Stimulated activated CD8-positive, alpha-beta memory T cell treated with anti-CD3 and anti-CD28 coated beads, Interleukin-15, amount 100 ng/mL, for 1 hour (primary cell): ENCODE measurements around the gene CXCL9.
"Not testable (repeated sequence)": the region's sequence is repeated elsewhere in the genome, so short reads cannot be mapped to it uniquely, and the experiment has no call there.

ENCODE experiments used
- DNase-seq: peaks from one replicate; pipeline ENCODE4 v3.0.0-alpha.2; 2020; ENCODE audit warnings: low read depth

Gene CXCL9

DNA sequence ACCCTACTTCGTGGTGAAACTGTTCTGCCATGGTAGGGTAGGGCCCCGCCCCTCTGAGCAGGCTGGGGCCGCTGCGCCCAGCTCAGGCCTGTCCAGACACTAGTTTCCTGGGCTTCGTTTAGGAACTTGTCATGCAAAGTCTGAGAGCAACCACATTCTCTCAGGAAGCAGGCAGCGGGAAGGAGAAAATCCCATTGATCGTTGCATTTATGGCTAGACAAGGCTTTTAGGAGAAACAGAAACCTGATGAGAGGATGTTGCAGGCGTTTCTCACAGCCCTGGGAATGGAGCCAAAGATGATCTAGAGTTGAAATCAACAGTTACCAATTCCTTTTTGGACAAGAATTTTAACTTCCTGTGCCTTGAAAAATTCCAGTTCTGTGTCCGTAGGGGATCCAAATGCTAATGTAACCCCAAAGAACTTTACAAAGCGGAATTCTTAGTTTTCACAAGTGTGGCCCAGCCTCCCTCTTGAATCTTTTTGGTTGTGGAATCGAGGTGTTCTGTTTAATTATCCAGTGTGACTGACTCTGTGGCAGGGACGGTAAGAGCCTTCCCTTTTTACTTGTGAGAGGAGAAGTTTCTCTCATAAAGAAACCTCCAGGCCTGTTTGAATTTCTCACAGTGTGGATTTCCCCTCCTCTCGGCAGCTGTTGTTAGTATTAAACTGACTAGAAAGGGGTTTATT, 4.5 kb upstream of the CXCL9 start:
- no peak for DNase-seq

GRCh38 chr4:76011018-76011670, 3.8 kb upstream of the CXCL9 start:
- DNase-seq, result no peak

GRCh38 chr4:76010576-76010975, 3.3 kb upstream of the CXCL9 start:
- DNase-seq, result no peak

DNA sequence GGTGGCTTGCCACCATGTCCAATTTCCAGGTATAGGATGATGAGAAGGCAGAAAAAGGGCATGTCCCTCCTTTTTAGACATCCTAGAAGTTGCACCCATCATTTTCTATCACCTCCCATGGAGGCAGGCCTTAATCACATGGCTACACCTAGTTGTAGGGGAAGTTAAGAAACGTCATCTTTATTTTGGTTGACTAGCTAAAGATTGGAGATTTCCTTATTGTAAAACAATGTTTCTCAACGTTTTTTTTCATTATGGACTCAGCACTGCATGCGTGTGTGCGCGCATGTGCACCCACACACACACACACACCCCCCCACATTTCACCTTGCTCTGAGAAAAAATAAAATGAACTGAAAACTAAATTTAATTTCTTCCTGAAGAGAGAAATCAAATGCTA, 2.0 kb upstream of the CXCL9 start:
- DNase-seq, result no peak

GRCh38 chr4:76003620-76004019, 3.7 kb downstream of the CXCL9 start:
- no peak for DNase-seq

DNA sequence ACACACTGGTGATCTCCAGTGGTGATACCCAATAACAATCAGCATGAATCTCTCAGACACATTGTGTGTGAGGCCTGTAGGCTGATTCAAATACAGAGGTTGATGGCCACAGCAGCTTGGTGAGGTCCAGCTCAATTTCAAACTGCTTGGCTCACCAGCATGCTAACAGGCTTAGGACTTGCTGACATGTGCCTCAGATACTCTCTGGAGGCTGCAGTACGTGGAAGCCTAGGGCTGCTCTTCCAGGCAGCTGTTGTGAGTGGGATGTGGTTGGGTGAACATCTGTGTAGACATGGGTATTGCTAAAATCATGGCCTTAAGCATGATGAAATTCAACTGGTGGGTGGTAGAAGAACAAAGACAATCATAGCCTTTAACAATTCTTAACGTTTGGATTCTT, 4.3 kb downstream of the CXCL9 start:
- no peak for DNase-seq

DNA sequence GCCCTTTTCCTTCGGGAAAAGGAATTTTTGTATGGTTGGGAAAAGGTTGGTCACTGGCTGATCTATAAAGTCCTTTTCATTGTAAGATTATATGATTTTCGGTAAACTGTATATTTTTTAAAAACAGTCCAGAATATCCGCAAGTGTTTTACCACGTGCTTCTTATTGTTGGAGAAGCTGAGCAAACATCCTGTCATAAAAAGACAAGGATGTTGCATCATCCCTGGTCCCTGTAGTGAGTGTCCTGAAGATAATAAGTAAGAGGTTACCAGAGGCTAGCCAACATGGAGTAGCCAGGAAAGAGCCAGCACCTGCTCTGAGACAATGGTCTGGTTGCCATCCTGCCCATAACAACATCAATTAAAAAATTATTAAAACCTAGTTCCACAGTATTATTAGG, 5.1 kb downstream of the CXCL9 start:
- no peak for DNase-seq

DNA sequence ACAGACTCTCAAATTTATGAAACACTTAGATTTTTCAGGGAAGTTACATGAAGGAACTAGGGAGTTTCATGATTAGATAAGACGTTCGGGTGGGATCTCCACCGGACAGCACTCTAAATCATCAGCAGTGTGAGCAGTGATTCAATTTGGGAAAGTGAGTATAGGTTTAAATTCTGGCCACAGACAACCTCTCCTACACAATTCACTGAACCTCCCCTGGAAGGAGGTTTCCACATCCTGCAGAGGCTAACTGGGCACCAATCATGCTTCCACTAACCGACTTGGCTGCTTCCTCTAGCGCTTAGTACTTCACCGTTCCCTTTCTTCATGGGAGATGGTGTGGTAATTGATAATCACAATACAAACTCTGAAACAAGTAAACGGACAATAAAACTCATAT, 5.6 kb downstream of the CXCL9 start:
- DNase-seq, result no peak

- DNase-seq, result no peak
Measured at GRCh38 chr4:76000279-76000678, 7.0 kb downstream of the CXCL9 start.

GRCh38 chr4:75998525-75999147, 8.7 kb downstream of the CXCL9 start:
- DNase-seq, result not testable (repeated sequence)

DNA sequence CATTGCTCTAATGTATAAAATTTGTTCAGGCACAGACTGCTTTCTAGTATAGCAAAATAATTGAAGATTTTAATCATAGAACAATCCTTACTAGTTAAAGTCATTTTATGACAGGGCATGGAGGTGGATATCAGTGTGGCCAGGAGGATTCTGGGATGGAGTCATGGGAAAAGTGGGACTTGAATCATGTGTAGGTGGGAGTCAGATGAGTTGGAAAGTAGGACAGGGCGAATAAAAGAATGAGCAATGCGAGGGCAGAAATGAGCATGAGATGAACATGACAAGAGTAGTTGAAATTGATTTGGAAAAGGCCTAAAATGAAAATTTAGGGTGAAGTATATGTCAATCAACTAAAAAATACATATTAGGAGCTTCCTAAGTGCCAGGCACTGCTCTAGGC, 9.4 kb downstream of the CXCL9 start:
- no peak for DNase-seq

DNA sequence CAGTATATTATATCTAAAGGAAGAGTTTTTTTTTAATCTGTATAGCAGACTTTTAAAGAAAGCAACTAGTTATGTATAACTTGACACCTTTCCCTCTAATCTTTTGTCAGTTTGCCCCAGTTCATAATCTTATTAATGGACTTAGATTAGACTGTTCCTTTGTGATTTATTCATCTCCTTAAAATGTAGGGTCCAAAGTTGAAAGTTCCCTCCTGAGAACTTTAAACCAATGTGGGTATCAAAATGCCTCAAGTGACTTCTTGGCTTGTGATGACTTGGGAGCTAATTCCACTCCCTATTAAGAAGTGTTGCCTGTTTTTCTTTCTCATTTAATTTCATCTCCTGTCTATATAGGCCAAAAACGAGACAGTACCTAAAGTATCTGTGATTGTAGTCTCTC, 10.2 kb downstream of the CXCL9 start:
- no peak for DNase-seq

- DNase-seq, result no peak
Measured at GRCh38 chr4:75995727-75996126, 11.6 kb downstream of the CXCL9 start.

- DNase-seq, result no peak
Measured at GRCh38 chr4:75992462-75992861, 14.8 kb downstream of the CXCL9 start.

DNA sequence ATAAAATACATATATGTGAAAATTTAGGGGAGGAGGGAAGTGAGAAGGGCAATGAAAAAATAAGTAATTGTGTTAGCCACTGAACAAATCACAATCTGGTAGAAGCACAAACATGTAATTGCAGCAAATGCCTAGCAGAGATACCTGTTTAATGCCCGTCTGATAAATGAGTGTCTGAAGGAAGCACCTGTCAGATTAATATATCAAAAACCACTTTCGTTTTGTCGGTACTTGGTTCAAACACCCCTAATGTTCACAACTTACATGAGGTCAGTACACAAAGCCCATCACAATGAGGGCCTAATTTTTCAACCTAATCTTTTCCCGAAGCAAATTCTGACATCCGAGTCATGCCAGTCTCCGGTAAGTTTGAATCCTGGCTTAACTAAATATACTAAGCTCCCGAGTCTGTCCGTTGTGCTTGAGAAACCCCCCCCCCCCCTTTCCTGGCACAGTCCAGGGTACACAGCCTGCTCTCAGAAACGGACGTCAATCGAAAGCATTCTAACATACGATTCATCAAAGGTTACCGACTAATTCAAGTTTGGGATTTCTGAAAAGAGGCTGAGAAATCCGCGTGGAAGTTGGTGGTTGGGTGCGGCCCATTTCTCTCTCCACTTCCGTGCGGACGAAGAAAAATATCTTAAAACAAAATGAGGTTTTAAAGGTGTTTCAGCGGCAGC, 17.3 kb downstream of the CXCL9 start:
- no peak for DNase-seq

GRCh38 chr4:75985116-75985515, 22.2 kb downstream of the CXCL9 start:
- DNase-seq, result no peak

GRCh38 chr4:75980576-75980975, 26.7 kb downstream of the CXCL9 start:
- no peak for DNase-seq

DNA sequence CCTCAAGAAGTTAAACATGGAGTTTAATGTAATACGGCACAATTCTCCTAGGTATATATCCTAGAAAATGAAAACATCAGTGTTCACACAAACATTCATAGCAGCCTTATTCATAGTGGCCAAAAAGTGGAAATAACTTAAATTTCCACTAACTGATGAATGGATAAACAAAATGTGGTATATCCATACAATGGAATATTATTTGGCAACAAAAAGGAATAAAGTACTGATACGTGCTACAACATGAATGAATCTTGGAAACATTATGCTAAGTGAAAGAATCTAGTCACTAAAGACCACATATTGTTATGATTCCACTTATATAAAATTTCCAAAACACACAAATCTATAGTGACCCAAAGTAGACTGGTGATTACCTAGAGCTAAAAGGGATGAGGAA, 31.1 kb downstream of the CXCL9 start:
- no peak for DNase-seq

GRCh38 chr4:75973766-75974165, 33.5 kb downstream of the CXCL9 start:
- DNase-seq, result no peak

DNA sequence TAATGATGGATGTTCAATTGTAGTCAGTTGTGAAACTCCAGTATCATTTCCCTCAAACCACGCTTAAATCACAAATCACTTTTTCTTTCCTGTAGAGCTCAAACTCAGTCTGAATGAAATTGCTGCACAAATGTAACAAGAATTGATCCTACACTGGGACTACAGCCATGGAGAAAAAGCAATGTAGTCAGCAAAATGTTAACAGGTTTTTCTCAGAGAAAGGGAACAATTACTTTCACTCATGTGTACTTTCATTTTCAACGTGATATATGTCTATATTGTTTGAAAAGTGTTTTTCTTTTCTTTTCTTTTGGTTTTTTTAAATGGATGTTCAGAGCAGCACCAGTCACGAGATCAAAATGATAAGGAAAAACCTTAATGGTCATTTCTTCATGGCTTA, 39.2 kb downstream of the CXCL9 start:
- no peak for DNase-seq

- DNase-seq, result no peak
Measured at GRCh38 chr4:75963558-75963957, 43.8 kb downstream of the CXCL9 start.

- not testable (repeated sequence) for DNase-seq
Measured at GRCh38 chr4:75962072-75962471, 45.2 kb downstream of the CXCL9 start.

DNA sequence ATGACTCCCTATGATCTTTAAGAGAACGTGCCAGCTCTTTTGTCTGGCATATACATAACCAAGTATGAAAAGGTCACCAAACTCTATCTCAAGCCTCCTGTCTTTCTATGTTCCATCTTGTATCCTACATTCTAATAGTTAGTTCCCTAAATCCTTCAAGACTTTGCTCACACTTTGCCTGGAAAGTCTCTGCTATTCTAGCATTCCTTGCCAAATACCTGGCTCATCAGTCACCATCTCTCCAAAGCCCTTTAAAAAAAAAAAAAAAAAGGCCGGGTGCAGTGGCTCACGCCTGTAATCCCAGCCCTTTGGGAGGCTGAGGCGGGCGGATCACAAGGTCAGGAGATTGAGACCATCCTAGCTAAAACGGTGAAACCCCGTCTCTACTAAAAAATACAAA, 48.8 kb downstream of the CXCL9 start:
- DNase-seq, result not testable (repeated sequence)
